DMS53 (cell line): ENCODE measurements around the gene EME2.

Experiments used
- DNase-seq: peaks from one replicate; lab custom pipeline; 2025; lab: John Stamatoyannopoulos, UW

The EME2 gene

DNA sequence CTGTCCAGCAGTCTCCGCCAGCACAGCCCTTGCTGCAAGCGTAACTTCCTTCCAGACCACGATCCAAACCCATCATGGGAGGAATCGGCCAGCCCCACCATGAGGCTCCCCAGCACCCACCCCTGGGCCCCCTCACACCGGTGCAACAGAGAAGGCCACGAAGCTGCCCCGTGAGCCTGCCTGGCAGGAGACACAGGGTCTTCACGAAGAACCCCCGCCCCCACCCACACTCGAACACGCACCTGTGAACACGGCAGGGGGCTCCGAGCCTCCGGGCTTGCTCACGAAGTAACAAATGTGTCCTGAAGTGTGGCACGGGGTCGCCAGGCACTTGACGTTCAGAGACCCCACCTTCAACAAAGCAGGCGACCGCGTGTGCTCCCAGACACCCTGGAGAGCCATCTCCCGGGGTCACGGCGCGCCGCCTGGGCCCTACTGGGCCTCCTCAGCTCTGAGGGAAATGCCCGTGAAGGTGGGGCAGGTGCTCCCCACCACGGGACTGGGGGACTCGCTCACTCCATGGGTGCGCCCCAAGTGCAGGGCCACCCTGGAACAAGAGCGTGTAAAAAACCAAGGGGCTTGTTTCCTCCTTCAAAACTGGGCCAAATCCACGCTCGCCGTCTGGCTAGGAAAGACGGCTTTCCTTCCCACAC lies 46.4 kb downstream of the EME2 start:
- DNase-seq, result no peak

GRCh38 chr16:1819611-1820010 lies 47.0 kb downstream of the EME2 start:
- no peak for DNase-seq

GRCh38 chr16:1820096-1820945 lies 47.7 kb downstream of the EME2 start:
- DNase-seq, result no peak

DNA sequence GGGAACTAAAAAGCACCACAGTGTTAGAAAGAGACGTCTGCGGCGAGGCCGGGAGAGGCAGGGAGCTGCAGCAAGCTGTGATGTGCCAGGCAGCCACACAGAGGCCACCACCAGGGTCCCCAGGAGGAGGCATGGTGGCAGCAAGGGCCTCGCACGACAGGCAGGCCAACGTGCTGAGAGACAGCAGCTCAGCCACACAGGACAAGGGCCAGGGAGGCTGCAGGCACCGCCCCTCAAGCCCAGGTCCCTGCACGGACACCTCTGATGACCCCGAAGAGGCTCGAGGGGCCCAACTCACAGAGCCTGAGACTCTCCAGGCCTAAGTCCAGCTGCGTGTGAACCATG lies 48.3 kb downstream of the EME2 start:
- no peak for DNase-seq

DNA sequence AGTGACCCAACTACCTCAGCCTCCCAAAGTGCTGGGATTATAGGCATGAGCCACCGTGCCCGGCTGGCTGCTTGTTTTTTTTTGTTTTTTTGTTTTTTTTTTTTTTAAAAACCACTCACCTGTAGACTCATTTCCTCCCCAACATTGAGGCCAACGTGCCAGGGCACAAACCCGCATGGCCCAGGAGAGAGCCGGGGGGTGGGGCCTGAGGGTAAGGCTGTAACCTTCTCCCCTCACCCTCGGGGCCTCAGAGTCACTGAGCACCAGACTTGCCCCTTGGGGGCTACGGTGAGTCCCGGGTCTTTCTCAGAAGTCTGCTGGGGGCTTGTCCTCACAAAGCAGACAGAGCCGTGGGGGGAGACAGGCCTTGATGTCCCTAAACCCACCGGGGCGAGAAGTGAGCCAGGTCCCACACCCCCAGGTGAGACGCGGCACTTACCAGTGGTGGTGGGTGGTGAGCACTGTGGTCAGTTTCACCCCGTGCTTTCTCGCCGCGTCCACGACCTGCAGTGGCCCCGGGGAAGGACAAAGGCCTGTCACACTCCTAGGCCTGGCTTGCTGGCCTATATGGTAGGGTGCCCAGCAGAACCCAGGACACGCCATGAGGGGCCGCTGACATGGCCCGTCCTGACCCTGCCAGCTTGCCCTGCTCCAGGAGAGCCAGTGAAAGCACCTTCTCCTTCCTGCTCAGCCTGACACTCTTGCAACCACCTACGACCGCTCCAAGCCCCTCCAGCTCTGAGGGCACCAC lies 49.4 kb downstream of the EME2 start:
- DNase-seq, result peak; percentile 84

- DNase-seq, result no peak
These were observed 50.2 kb downstream of the EME2 start for GRCh38 chr16:1822801-1823200.

DNA sequence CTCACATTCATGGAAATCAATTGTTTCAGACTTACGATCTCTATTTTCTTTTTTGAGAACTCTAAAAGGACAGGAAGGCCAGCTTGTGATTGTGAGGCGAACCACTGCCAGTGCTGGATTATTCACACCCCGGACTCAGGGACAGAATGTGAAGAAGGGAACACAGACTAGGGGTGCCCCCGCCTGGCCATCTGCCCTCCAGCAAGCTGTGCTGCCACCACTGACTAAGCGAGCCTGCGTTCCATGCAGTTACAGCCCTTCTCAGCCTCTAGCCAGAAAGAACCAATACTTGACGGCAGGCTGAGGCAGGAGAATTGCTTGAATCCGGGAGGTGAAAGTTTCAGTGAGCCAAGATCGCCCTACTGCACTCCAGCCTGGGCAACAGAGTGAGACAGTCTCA lies 51.2 kb downstream of the EME2 start:
- DNase-seq, result peak; percentile 52

GRCh38 chr16:1825381-1825863 lies 52.8 kb downstream of the EME2 start:
- DNase-seq, result no peak
